ENCODE results near the gene RAD51D.

DNA sequence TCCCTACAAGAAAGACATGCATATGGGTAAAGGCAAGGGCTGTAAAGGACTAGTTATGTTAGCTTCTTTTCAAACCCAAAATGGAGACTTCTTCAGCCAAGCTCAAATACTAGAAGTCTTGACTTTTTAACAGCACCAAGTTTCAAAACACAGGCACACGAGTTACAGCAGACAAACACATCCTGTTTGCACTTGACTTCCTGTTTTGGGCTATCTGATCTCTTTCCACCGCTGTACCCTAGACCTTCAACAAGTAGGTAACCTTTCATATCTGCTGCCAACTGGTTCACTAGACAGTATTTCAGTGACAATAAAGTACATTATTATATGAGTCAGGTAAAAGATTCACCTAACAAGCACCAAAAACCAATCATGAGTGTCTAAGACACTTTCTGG, 68.5 kb downstream of the RAD51D start:
- TF ChIP-seq EZH2 (IDR thresholded peaks at IDR 0.05; ENCODE audit: low read length), result no peak
- TF ChIP-seq, protein P1, sequence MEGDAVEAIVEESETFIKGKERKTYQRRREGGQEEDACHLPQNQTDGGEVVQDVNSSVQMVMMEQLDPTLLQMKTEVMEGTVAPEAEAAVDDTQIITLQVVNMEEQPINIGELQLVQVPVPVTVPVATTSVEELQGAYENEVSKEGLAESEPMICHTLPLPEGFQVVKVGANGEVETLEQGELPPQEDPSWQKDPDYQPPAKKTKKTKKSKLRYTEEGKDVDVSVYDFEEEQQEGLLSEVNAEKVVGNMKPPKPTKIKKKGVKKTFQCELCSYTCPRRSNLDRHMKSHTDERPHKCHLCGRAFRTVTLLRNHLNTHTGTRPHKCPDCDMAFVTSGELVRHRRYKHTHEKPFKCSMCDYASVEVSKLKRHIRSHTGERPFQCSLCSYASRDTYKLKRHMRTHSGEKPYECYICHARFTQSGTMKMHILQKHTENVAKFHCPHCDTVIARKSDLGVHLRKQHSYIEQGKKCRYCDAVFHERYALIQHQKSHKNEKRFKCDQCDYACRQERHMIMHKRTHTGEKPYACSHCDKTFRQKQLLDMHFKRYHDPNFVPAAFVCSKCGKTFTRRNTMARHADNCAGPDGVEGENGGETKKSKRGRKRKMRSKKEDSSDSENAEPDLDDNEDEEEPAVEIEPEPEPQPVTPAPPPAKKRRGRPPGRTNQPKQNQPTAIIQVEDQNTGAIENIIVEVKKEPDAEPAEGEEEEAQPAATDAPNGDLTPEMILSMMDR (optimal IDR thresholded peaks at IDR 0.05 in 1 of 3, IDR thresholded peaks at IDR 0.05 in 1 of 3, conservative IDR thresholded peaks at IDR 0.05 in 1 of 3; ENCODE audit: extremely low read depth in 1 of 3, insufficient read depth in 2 of 3, low read length in 3 of 3), result no peak

All from keratinocyte (primary cell).